ENCODE results near the gene CACNA1S.

The CACNA1S gene

GRCh38 chr1:201140235-201140940, 28.2 kb upstream of the CACNA1S start:
- Histone ChIP-seq H3K36me3 (ENCODE audit: low read length) (no peaks in the 10 kb centered on the region), H3K27me3 (ENCODE audit: low read length) (no peaks in the 10 kb centered on the region), H3K4me2 (ENCODE audit: low read depth, low read length, poor library complexity, severe bottlenecking) (no peak overlapping the region), H3F3A (ENCODE audit: insufficient read depth) (no peaks in the 10 kb centered on the region), H3K4me3 (ENCODE audit: insufficient read depth, low read length, poor library complexity, severe bottlenecking) (no peak overlapping the region), H2AFZ (ENCODE audit: low read depth, low read length, severe bottlenecking) (no peak overlapping the region), H3K79me2 (ENCODE audit: insufficient read depth, low read length) (no peaks in the 10 kb centered on the region), H3K27ac (ENCODE audit: low read depth, low read length) (no peak overlapping the region), H3K9ac (ENCODE audit: low read length) (no peak overlapping the region), H3K9me2 (replicated peaks; ENCODE audit: insufficient read depth, low read length) (no peaks in the 10 kb centered on the region), H3K9me3 (ENCODE audit: insufficient read depth, low read length) (no peaks in the 10 kb centered on the region), H4K20me1 (ENCODE audit: low read depth, low read length) (no peaks in the 10 kb centered on the region)
- no peak for TF ChIP-seq CTCF (IDR thresholded peaks at IDR 0.05; ENCODE audit: insufficient read depth, low read length, poor library complexity, severe bottlenecking)
- TF ChIP-seq EZH2phosphoT487 (conservative IDR thresholded peaks at IDR 0.05; ENCODE audit: low read length) = no peak

- H3K36me3 ChIP-seq (ENCODE audit: low read length) = no peaks in the 10 kb centered on the region
These were observed 27.5 kb upstream of the CACNA1S start for GRCh38 chr1:201139756-201140155.

GRCh38 chr1:201139306-201139705, 27.1 kb upstream of the CACNA1S start:
- Histone ChIP-seq H3K4me2 (ENCODE audit: low read depth, low read length, poor library complexity, severe bottlenecking) (no peak overlapping the region), H3K79me2 (ENCODE audit: insufficient read depth, low read length) (no peaks in the 10 kb centered on the region), H4K20me1 (ENCODE audit: low read depth, low read length) (no peaks in the 10 kb centered on the region), H3K27me3 (ENCODE audit: low read length) (no peaks in the 10 kb centered on the region), H2AFZ (ENCODE audit: low read depth, low read length, severe bottlenecking) (no peak overlapping the region), H3K9ac (ENCODE audit: low read length) (no peak overlapping the region), H3F3A (ENCODE audit: insufficient read depth) (no peaks in the 10 kb centered on the region), H3K36me3 (ENCODE audit: low read length) (no peaks in the 10 kb centered on the region), H3K27ac (ENCODE audit: low read depth, low read length) (no peak overlapping the region), H3K4me3 (ENCODE audit: insufficient read depth, low read length, poor library complexity, severe bottlenecking) (no peak overlapping the region), H3K9me2 (replicated peaks; ENCODE audit: insufficient read depth, low read length) (no peaks in the 10 kb centered on the region), H3K9me3 (ENCODE audit: insufficient read depth, low read length) (no peaks in the 10 kb centered on the region)
- TF ChIP-seq EZH2phosphoT487 (conservative IDR thresholded peaks at IDR 0.05; ENCODE audit: low read length) (no peak), CTCF (IDR thresholded peaks at IDR 0.05; ENCODE audit: insufficient read depth, low read length, poor library complexity, severe bottlenecking) (no peak)

More at GRCh38 chr1:201139756-201140155, 27.5 kb upstream of the CACNA1S start:
- H3K4me2 ChIP-seq (ENCODE audit: low read depth, low read length, poor library complexity, severe bottlenecking) = no peak overlapping the region
- no peaks in the 10 kb centered on the region for H3F3A ChIP-seq (ENCODE audit: insufficient read depth)
- H3K9ac ChIP-seq (ENCODE audit: low read length) = no peak overlapping the region
- no peaks in the 10 kb centered on the region for H3K9me2 ChIP-seq (replicated peaks; ENCODE audit: insufficient read depth, low read length)
- no peaks in the 10 kb centered on the region for H3K9me3 ChIP-seq (ENCODE audit: insufficient read depth, low read length)
- no peaks in the 10 kb centered on the region for H3K79me2 ChIP-seq (ENCODE audit: insufficient read depth, low read length)
- TF ChIP-seq CTCF (IDR thresholded peaks at IDR 0.05; ENCODE audit: insufficient read depth, low read length, poor library complexity, severe bottlenecking) (no peak), EZH2phosphoT487 (conservative IDR thresholded peaks at IDR 0.05; ENCODE audit: low read length) (no peak)
- no peak overlapping the region for H2AFZ ChIP-seq (ENCODE audit: low read depth, low read length, severe bottlenecking)
- H3K27me3 ChIP-seq (ENCODE audit: low read length) = no peaks in the 10 kb centered on the region
- H3K27ac ChIP-seq (ENCODE audit: low read depth, low read length) = no peak overlapping the region
- H4K20me1 ChIP-seq (ENCODE audit: low read depth, low read length) = no peaks in the 10 kb centered on the region
- no peak overlapping the region for H3K4me3 ChIP-seq (ENCODE audit: insufficient read depth, low read length, poor library complexity, severe bottlenecking)
